Measurements from ENCODE around the gene HEXD. TPM values are rescaled to one million over a fixed set of nuclear protein-coding genes. Genes with fewer than 3 reads are reported as not detected.
A peak's percentile ranks its signal among the peaks of the same experiment; 100 is the strongest.
"Not testable (repeated sequence)": the region's sequence is repeated elsewhere in the genome, so short reads cannot be mapped to it uniquely, and the experiment has no call there.

The HEXD gene
- polyA plus RNA-seq, 1 donor, result 29.3 TPM

DNA sequence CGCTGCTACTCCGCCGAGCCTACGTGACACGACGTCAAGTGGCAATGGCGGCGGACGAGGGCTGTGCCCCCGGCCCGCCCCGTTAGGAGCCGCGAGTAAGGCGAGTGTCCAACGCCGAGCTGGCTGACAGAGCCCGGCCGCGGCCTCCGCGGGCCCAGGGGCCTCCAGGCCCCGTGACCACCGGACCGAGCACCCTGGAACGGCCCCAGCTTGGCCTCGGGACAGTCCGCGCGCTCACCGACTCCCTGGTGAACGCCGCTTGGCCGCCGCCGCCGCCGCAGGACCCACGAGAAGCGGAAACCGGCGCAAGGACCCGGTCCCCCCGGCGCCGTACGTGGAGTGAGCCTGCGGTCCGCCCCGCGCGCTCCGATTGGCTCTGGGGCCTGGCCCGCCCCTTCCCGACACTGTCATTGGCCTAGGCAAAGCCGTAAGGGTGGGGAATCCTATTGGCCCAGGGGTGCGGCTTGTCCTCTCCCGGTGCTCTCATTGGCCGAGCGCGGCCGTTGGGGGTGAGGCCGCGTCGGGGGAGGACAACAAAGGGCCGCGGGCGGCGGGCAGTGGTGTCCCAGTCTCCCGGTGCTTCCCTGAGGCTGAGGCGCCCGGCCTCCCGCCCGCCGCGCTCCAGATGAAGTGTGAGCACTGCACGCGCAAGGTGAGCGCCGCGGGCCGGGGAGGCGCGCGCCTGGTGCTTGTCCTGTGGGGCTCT is 40.2 kb downstream of the HEXD start, which contains the start of gene NARF:
NARF (plus strand) TSS at position 563 of the 706 bp plus-strand sequence; CDS start at position 626, 63 bp downstream.
- DNase-seq, result peak; percentile 97

DNA sequence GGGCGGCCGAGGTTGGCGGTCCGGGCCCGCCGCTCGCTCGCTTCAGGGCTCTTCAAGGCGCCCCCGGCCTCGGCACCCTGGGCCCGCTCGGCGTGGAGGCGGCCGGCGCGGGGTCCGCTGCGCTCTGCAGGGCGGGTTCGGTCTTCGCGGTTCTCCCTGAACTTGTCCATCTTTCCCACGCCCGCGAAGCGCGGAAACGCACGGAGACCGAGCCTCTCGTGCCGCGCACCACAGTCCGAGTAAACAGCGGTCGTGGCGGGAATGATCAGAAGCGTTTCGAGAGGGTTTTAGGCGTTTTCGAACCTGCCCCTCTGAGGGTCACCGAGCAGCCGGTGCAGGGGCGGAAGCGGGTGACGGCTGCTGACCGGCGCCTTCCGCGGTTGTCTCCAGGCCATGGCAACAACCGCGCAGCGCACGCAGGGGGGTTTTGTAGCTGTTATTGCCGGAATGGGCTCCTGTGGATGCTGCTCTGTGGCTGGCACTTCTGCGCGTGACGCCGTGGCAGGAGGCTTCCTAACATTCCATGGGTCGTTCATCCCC is 40.8 kb downstream of the HEXD start:
- no peak for DNase-seq

DNA sequence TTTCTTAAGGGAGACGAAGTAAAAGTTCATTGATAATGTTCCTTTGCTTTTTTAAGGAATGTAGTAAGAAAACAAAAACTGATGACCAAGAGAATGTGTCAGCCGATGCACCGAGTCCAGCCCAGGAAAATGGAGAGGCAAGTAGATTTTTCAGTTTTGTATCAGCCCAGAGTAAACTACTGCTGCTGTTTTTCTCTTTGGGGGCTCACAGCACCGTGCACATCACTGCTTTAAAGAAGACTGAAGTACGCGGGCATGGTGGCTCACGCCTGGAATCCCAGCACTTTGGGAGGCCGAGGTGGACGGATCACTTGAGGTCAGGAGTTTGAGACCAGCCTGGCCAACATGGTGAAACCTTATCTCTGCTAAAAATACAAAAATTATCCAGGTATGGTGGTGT is 41.8 kb downstream of the HEXD start:
- not testable (repeated sequence) for DNase-seq

DNA sequence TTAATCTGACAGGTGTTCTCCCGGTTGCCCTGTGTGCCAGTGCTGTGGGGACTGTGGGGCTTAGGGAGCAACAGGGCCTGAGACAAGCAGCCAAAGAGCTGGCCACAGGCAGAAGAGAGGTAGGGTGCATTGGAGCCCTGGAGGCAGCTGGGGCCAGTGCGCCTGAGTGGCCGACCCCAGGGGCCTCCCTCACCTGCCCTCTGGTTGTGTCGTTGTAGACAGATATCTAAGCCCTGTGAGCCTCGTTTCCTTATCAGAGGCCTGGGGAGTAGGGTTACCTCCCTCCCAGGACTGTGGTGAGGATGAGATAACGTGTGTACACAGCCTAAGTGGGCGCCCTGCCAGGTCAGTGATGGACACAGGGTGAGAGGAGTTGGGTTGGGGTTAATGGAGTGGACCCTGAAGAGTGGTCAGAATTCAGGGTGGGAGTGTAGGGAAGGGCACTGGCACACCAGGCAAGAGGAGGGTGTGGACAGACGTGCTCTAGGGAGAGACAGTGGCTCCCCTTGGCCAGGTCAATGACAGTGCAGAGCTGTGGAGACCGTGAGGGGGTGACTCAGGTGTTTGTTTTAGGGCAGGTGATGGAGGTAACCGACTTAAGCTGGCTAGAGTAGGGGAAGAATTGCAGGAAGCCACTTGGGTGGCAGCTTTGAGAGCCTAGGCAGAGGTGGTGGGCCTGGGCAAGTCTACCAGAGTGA is 43.8 kb downstream of the HEXD start:
- DNase-seq, result no peak

DNA sequence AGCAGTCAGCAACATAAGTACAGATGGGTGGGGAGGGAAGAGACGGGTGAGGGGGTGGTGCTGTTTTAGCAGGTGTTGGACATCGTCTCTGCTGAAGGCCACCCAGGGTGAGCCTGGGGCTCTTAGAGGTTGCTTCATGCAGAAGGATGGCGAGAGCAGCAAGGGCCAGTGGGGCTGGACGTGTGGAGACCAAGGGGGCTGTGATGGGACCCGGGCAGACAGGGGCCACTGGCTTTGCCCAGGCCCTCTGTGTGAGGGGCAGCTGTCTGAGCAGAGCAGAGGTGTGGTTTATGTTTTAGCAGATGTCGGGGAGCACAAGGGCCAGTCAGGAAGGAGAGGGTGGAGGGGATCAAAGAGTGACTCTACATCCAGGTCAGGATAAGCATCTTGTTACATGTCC is 45.2 kb downstream of the HEXD start:
- DNase-seq, result no peak

DNA sequence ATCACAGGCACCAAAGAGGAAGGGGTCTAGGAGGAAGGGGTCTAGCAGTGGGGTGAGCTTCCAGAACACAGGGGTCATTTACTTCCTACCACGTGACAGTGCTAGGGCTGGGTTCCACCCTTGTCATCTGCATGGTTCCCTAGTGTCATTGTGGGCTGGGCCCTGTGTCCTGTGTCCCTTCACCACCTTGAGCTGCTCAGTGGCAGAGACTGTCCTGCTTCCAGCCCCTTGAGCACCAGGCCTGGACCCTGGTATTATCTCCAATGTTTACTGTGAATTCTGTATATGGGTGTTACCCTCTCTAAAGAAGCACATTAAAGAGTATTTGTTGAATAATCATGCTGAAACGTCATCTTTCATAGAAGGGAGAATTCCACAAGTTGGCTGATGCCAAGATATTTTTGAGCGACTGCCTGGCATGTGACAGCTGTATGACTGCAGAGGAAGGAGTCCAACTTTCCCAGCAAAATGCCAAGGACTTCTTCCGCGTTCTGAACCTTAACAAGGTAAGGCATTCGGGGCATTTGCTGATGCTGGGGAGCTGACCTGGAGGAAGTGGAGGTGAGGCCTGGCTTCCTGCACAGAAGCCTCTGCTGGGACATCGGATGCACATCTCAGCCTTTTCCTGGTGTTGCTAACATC is 45.9 kb downstream of the HEXD start:
- no peak for DNase-seq

DNA sequence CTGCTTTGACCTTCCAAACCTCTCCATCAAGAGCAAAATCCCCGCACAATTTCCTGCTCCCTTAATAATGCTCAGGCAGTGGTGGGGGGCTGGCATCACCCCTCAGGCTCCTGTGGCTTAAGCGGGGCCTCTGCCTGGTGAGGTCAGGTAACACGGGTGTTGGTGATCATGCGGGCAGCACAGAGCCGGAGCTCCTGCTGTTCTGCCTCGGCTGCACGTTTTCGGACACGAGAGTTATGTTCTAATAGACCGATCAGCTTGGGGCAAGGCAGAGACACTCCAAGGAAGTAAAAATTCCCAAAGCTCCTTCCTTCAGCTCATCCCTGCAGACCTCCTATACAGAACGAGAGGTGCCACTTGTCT is 46.4 kb downstream of the HEXD start:
- DNase-seq, result no peak

DNA sequence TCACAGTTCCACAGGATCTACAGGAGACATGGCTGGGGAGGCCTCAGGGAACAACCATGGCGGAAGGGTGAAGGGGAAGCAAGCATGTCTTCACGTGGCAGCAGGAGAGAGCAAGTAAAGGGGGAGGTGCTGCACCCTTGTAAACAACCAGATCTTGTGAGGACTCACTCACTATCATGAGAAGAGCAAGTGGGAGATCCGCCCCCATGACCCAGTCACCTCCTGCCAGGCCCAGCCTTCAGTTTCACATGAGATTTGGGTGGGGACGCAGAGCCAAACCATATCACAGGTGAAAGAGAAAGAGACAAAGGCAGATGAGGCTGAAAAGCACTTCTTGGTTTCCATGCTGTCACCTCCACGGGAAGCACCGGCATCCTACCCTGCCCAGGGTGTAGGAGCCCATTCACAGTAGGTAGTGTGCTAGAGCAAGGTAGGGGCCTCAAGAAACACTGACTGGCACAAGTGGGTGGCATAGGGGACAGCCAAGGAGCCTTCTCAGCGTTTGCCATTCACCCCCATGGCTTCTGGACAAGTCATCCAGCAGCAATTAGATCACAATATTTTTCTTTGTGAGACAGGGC is 47.0 kb downstream of the HEXD start:
- DNase-seq, result no peak

DNA sequence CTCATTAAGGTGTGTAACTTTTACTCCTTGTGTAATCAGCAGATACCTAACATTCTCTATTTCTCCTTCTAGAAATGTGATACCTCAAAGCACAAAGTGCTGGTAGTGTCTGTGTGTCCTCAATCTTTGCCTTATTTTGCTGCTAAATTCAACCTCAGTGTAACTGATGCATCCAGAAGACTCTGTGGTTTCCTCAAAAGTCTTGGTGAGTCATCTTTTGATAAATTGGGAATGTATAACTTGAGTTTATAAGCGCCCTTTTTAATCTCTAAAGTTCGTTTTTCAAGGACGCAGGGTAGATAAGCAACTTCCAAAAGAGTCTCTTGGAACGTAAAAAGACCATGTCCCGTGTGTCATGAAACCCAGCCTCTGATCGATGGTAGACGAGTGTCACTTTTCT is 50.5 kb downstream of the HEXD start:
- DNase-seq, result no peak

DNA sequence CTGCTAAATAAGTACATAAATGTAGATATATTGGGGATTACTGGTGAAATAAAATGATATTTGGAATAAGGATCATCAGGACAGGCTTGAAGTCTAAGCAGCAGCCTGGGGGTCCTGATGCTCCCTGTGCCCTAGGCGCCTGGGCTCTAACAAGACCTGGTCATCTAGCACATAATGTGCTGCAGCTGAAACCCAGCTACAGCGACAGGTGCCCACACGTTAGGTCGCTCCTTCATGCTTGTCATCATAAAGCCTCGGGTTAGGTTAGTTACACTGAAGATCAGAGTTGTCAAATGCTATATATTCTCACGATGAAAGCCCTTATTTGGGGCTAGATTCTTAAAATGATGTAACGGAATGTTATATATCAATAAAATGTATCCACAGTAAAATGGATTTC is 51.9 kb downstream of the HEXD start:
- no peak for DNase-seq

DNA sequence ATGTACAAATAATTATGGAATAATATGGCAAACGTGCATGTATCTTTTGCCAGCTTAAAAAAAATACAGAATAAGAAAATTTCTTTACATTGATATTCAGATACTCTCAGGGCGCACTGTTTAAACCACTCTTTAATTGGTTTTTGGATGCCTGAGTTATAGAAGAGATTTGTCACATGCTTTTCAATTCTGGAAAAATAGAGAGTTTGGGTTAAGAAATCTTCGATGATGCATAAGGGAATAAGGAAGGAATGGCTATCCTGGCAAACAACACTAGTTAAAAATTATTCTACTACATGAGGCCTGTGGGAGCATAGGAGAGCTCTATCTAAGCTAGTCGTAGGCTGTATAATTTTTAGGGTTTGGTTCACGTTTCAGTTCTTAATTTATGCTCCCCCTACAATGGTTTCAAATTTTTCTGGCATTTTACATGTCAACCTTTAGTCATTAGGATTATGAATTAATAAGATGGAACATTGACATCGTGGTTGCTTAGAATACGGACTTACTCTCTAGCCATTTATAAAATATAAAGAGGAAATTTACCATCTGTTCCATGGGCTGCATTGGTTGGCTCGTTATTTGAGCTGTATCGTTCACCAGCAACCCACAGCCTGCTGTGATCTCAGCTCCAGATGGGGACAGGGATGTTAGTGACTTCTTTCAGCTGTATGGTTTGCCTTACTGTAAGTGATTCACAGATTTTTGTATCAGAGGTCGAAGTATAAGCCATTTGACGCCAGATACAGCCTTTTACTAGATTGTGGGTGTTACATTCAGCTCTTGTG is 56.3 kb downstream of the HEXD start:
- DNase-seq, result no peak

DNA sequence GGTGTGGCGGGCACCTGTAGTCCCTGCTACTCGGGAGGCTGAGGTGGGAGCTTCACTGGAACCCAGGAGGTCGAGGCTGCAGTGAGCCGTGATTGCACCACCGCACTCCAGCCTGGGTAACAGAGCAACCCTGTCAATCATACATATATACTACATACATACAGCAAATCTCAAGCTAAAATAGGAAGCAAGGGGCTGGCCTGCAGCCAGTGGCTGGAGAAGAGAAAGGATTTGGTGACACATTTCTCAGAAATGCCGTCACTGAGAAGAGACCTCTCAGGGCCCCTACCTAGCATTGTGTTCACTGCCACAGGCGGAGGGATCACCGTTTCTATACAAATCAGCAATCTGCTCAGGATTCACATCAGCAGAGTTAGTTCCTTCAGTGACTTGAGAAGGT is 57.3 kb downstream of the HEXD start:
- no peak for DNase-seq

DNA sequence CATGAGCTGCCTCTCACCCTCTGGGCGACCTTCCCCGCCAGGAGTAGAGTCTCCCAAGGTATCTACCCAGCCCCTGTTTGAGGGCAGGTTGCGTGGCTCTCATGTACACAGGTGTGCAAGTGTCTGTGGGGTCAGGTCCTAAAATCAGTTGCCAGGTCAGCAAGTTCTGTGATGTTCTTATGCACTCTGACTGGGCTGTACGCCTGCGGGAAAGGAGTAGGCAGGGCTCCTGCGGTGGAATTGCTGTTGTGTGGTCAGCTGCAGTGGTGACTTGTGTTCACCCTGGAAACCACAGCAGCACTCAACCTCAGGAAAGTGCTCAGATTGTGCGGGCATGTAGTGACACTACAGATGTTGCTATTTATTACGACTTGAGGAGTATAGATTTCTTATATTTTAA is 59.8 kb downstream of the HEXD start:
- no peak for DNase-seq

DNA sequence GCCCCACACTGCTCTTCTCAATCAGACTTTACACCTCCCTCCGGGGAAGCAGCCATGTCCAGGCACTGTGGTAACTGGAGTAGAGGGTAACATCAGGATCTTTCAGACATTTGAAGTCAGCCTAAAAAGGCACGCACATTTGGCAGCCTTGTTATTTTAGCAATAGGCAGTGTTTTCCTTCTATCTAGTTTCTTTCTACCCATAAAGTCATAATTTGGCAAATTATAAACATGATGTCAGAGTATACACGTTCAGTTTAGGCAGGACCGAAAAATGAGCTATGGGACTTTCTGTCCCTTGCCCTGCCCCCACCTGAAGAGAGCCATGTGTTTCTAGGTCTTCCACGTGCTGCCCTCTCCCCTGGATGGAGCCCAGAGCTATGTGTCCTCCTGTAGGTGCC is 61.5 kb downstream of the HEXD start:
- DNase-seq, result no peak

DNA sequence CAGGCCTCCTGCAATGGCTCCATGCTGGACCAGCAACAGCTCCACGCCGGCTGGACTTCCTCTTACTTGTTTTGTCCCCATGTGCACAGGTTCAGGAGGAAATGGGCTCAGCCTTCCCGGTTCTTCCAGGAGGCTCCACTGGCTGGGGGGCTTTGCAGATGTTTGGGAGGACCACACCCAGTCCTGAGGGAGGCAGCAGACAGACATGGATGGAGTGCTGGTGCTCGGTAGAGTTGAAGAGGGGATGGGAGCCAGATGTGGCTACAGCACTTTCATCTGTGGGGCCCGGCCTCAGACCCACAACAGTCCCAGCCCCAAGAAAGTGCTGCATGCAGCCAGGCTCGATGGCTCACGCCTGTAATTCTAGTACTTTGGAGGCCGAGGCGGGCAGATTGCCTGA is 62.2 kb downstream of the HEXD start:
- DNase-seq, result no peak

DNA sequence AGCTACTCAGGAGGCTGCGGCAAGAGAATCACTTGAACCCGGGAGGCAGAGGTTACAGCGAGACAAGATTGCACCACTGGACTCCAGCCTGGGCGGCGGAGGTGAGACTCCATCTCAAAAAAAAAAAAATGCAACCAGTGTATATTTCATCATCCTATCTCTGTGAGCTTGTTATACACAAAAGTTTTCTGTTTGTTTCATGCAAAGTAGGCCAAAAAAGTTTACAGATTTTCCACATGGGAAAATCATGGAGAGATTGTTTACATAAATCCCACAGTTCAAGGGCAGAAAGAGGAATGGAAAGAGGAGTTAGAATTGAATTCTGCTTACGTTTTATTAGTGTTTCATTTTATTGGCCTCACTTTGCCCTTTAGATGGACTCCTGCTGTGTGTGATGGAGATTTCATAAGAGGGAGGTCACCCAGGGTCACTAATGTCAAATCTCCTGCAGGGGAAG is 65.1 kb downstream of the HEXD start:
- DNase-seq, result no peak

DNA sequence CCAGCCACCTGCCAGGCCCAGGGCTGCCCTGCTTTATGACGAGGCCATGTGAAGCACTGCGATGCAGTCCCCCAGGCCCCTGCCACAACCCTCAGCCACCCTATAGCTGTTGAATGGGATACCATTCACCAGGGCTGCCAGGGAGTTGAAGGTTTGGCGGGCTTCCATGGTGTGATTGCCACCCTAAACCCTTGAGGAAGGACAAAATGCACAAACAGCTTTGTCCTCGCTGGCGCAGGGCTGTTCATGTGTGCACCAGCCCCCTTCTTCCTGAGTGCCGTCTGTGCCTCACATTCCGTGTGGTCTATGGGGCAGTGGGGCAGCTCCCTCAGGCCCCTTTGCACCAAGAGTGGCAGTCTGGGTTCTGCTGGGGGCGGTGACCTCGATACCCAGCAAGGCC is 65.7 kb downstream of the HEXD start:
- DNase-seq, result no peak

DNA sequence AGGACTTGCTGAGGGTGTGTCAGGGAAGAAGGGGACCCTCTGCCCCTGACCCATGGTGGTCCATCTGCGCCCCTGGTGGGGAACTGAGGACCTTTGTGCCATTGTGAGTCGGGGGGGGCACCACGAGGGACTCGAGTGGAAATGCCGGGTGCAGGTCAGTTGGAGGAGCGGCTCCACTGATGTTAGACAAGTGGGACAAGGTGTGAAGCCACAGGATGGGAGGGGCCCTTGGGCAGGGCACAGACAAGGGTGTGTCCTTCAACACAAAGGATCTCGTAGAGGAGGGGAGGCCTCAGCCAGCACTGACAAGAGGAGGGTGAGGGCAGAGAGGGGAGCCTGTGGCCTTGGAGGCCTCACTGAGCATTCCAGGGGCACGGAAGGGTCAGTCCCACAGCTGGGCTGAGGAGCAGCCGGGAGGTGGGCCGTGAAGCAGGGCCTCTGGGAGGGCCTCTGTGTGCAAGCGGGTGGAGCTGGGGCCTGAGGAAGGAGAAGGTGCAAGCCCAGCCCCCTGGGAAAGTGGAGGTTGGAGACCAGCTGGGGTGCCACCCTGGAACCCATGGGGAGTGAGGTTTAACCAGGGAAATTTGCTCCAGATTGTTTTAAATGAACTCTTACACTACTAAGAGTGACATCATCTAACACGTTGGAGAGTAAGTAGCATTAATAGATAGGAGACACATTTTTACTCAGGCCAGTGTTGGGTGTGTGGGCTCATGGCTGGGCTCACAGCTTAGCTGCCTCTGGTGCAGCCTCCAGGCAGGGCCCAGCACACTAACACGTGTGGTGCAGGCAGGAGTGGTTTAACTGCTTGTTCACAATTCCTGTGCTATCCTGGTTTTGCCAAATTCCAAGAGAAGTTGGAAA is 68.3 kb downstream of the HEXD start:
- DNase-seq, result no peak

DNA sequence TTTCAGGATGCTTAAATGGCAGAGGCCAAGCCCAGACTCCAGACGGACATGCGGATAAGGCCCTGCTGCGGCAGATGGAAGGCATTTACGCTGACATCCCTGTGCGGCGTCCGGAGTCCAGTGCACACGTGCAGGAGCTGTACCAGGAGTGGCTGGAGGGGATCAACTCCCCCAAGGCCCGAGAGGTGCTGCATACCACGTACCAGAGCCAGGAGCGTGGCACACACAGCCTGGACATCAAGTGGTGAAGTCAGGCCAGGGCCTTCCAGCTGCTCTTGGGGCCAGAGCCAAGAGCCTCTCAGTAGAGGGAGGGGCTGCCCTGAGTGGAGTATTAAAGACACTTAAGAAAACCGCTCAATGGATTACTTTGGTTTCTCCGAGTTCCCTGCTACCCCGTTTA is 69.8 kb downstream of the HEXD start:
- no peak for DNase-seq

DNA sequence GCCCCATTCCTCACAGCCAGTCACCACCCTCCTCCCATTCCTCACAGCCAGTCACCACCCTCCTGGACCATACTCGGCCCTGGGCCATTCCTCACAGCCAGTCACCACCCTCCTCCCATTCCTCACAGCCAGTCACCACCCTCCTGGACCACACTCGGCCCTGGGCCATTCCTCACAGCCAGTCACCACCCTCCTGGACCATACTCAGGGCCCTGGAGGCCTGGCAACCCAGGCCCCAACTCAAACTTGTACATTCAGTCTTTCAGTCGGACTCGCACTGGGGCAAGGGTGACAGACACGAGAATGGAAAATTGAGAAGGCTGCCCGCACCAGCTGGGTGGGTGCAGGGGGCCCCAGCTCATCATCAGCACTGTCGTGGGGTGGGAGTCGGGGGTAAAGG is 71.0 kb downstream of the HEXD start:
- DNase-seq, result no peak
